Upper lobe of right lung (tissue), 1 donor: ENCODE results near the gene OR52J3. TPM values are rescaled to one million over a fixed set of nuclear protein-coding genes. Genes with fewer than 3 reads are reported as not detected.
"Not testable (repeated sequence)": the region's sequence is repeated elsewhere in the genome, so short reads cannot be mapped to it uniquely, and the experiment has no call there.

ENCODE experiments used
- ATAC-seq: fragments of 200-7000 bp; cut with Tn5 transposase; one replicate; pipeline ENCODE4 v1.9.1; 2020; ENCODE audit warnings: mild to moderate bottlenecking, moderate library complexity
- DNase-seq: peaks from one replicate; pipeline ENCODE4 v3.0.0-alpha.2; 2020
- H3K27ac ChIP-seq: fragments of 200-600 bp; one replicate; pipeline ENCODE4 v1.8.0; 2022
- H3K27me3 ChIP-seq: fragments of 200-600 bp; one replicate; pipeline ENCODE4 v1.8.0; 2022; ENCODE audit warnings: mild to moderate bottlenecking
- H3K36me3 ChIP-seq: fragments of 200-600 bp; one replicate; pipeline ENCODE4 v1.8.0; 2022
- H3K4me1 ChIP-seq: fragments of 200-600 bp; one replicate; pipeline ENCODE4 v1.8.0; 2022
- H3K4me3 ChIP-seq: fragments of 200-600 bp; one replicate; pipeline ENCODE4 v1.8.0; 2022; ENCODE audit warnings: mild to moderate bottlenecking
- H3K9me3 ChIP-seq: fragments of 200-600 bp; one replicate; pipeline ENCODE4 v1.8.0; 2022
- intact Hi-C: fragments of 100-400 bp; cut with DNase I; formaldehyde crosslinking; loops from one replicate; pipeline ENCODE4 v1.11.0; 2022
- total RNA-seq: library from RNA; stranded (reverse); fragmentation: NEBNext Ultra II Directional; extraction: Animal tissue kit (Norgen Biotek cat#: 25700); gene quantifications from one replicate; pipeline ENCODE4 v1.2.1, GENCODE V29; 2021
- TF ChIP-seq, protein P1 (sequence below): fragments of 200-600 bp; IDR thresholded peaks from one replicate; pipeline ENCODE4 v1.8.0; 2022; ENCODE audit warnings: antibody characterized with exemption
- donor health status: DM: no; HTN: yes; CAD: no; lungs with severe emphysema.

OR52J3 gene
- total RNA-seq, 1 donor from 2014 or later, result not detected

DNA sequence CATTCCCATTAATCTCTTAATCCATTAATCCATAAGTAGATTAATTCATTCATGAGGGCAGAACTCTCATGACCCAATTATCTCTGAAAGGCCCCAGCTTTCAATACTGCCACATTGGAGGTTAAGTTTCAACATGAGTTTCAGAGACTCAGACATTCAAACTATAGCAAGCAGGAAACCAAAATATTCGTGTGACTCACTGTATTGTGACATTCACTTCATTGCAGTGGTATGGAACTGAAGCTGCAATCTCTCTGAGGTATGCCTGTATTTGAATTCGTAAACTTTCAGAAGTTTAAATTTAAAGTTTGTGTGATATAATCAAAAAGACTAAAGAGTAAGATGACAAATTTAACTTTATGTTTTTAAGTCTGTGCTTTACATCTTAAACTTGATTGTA is 2.9 kb upstream of the OR52J3 start:
- H3K4me3 ChIP-seq, result no peak overlapping the region
- no peak overlapping the region for H3K27ac ChIP-seq
- no peaks in the 10 kb centered on the region for H3K4me1 ChIP-seq
- ATAC-seq (no peak), DNase-seq (no peak)
- H3K27me3 ChIP-seq, result no peaks in the 10 kb centered on the region
- TF ChIP-seq, protein P1, sequence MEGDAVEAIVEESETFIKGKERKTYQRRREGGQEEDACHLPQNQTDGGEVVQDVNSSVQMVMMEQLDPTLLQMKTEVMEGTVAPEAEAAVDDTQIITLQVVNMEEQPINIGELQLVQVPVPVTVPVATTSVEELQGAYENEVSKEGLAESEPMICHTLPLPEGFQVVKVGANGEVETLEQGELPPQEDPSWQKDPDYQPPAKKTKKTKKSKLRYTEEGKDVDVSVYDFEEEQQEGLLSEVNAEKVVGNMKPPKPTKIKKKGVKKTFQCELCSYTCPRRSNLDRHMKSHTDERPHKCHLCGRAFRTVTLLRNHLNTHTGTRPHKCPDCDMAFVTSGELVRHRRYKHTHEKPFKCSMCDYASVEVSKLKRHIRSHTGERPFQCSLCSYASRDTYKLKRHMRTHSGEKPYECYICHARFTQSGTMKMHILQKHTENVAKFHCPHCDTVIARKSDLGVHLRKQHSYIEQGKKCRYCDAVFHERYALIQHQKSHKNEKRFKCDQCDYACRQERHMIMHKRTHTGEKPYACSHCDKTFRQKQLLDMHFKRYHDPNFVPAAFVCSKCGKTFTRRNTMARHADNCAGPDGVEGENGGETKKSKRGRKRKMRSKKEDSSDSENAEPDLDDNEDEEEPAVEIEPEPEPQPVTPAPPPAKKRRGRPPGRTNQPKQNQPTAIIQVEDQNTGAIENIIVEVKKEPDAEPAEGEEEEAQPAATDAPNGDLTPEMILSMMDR, result no peak
- H3K36me3 ChIP-seq, result no peaks in the 10 kb centered on the region
- no peaks in the 10 kb centered on the region for H3K9me3 ChIP-seq
- intact Hi-C loops, result no loop called here

- no peak for ATAC-seq
- TF ChIP-seq, protein P1, result no peak
- Histone ChIP-seq H3K4me3 (no peak overlapping the region), H3K27ac (no peak overlapping the region), H3K4me1 (no peaks in the 10 kb centered on the region), H3K36me3 (no peaks in the 10 kb centered on the region), H3K27me3 (no peaks in the 10 kb centered on the region), H3K9me3 (no peaks in the 10 kb centered on the region)
- intact Hi-C loops, result no loop called here
- DNase-seq, result no peak
Observed at GRCh38 chr11:5046754-5047330, 516 bp downstream of the OR52J3 start.

- H3K27me3 ChIP-seq, H3K4me1 ChIP-seq, ATAC-seq, H3K9me3 ChIP-seq, DNase-seq, H3K4me3 ChIP-seq, H3K36me3 ChIP-seq, intact Hi-C loops, H3K27ac ChIP-seq: not testable (repeated sequence)
Observed at GRCh38 chr11:5058679-5059078, 12.4 kb downstream of the OR52J3 start.

DNA sequence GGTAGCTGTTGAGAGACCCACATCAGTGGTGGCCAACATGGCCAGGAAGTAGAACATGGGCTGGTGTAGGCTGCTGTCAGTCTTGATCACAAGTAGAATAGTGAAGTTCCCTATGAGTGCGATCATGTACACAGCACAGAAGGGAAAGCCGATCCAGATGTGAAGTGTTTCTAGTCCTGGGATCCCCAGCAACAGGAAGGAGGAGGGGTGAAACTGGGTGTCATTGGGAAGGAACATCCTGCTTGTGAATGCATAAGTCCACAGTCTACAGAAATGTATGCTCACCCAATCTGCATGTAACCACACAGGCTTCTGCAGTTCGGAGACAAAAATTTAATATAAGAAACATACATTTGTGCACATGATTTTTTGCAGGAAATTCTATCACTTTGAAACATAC is 13.1 kb downstream of the OR52J3 start, which contains the start of gene OR52E2:
Gene OR52E2 (minus strand): TSS at position 237 of the 400 bp plus-strand sequence. CDS start 0 bp downstream, at position 237.
- H3K4me3 ChIP-seq, result no peak within 1 kb of the TSS

DNA sequence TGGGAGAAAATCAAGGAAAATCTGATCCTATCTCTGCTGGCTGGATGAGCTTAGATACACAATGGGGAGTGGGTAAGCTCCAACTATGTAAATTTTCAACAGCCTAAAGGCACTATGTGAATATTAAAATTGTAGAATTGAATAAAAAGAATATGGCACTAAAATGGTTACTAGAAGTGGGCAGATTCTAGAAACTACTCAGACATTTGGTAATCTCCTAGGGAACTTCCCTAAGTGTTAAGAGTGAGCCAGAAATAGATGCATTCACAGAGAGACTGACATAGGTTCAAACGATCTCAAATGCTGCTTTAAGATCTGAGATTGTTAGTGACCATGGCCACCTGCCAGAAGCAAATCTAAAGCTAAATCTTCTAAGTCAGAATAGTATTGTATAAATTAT is 18.7 kb downstream of the OR52J3 start:
- TF ChIP-seq, protein P1, result no peak
- Histone ChIP-seq H3K27me3 (no peaks in the 10 kb centered on the region), H3K27ac (no peak overlapping the region), H3K4me1 (no peaks in the 10 kb centered on the region), H3K36me3 (no peaks in the 10 kb centered on the region), H3K4me3 (no peak overlapping the region), H3K9me3 (no peaks in the 10 kb centered on the region)
- intact Hi-C loops, result no loop called here
- no peak for DNase-seq
- no peak for ATAC-seq

More for the DNA sequence above, 13.1 kb downstream of the OR52J3 start, which contains the start of gene OR52E2:
- TF ChIP-seq, protein P1, result no peak
- Histone ChIP-seq H3K9me3 (no peaks in the 10 kb centered on the region), H3K36me3 (no peaks in the 10 kb centered on the region), H3K27ac (no peak within 1 kb of the TSS), H3K4me1 (no peaks in the 10 kb centered on the region), H3K27me3 (no peaks in the 10 kb centered on the region)
- DNase-seq, result no peak
- no peak for ATAC-seq
- intact Hi-C loops, result no loop called here

DNA sequence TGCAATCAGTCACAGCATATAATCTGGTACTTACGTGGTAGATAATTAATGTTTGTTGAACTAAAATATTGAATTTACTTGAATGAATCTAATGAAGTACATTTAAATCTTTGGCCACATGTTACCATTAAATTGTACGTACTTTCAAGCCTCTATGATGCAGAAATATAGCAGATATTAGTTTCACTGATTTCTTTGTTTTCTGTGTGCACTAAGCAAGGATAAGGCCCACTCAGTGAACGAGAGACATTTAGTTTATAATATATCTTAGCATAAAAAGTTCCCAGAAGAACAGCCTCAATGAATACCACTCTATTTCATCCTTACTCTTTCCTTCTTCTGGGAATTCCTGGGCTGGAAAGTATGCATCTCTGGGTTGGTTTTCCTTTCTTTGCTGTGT is 22.9 kb downstream of the OR52J3 start, which contains the start of gene OR52E1:
Gene OR52E1 (plus strand): TSS at position 301 of the 400 bp plus-strand sequence.
- Histone ChIP-seq H3K4me3 (no peak within 1 kb of the TSS), H3K27ac (no peak within 1 kb of the TSS), H3K4me1 (no peaks in the 10 kb centered on the region), H3K27me3 (no peaks in the 10 kb centered on the region), H3K36me3 (no peaks in the 10 kb centered on the region), H3K9me3 (no peaks in the 10 kb centered on the region)
- no peak for ATAC-seq
- no peak for DNase-seq
- intact Hi-C loops, result no loop called here
- TF ChIP-seq, protein P1, result no peak
